A673 (cell line): Measurements from ENCODE around the gene TOMM7. TPM values are rescaled to one million over a fixed set of nuclear protein-coding genes. Genes with fewer than 3 reads are reported as not detected.

Experiments used
- BruUV-seq: library from RNA; stranded (reverse); fragments of 400-500 nt; replicated peaks from 2 replicates; lab custom pipeline; 2021; lab: Mats Ljungman, UMichigan
- CTCF ChIA-PET: fragments of 300-600 bp; sonication (Branson Sonifier 250); formaldehyde crosslinking; loops from one replicate; lab custom pipeline; 2022; ENCODE audit warnings: antibody characterized with exemption; lab: Charles Lee
- POLR2A ChIA-PET: fragments of 300-600 bp; sonication (Branson Sonifier 250); formaldehyde crosslinking; loops from one replicate; lab custom pipeline; 2022; ENCODE audit warnings: antibody characterized with exemption; ENCODE audit not compliant: low non-redundant PET; lab: Charles Lee
- DNase-seq: peaks from one replicate; pipeline ENCODE4 v3.0.0-alpha.2; 2015; ENCODE audit warnings: low spot score
- H3K27ac ChIP-seq: fragments of 200-600 bp; sonication (generic); 2 replicates; pipeline ENCODE4 v1.5.1; 2016; ENCODE audit warnings: mixed run types, low read depth, mild to moderate bottlenecking, mixed read lengths, antibody characterized with exemption, low read length; ENCODE audit not compliant: poor library complexity, severe bottlenecking
- H3K27me3 ChIP-seq: fragments of 200-600 bp; sonication (generic); replicated peaks from 2 replicates; pipeline ENCODE4 v1.6.1; 2017; ENCODE audit warnings: mixed run types, low read depth, mild to moderate bottlenecking, mixed read lengths, antibody characterized with exemption, low read length; ENCODE audit not compliant: insufficient read depth, poor library complexity
- H3K36me3 ChIP-seq: fragments of 200-600 bp; sonication (generic); 2 replicates; pipeline ENCODE4 v1.6.1; 2016; ENCODE audit warnings: mixed run types, mild to moderate bottlenecking, mixed read lengths, antibody characterized with exemption, low read length; ENCODE audit not compliant: insufficient read depth, poor library complexity, severe bottlenecking
- H3K4me1 ChIP-seq: fragments of 200-600 bp; sonication (generic); 2 replicates; pipeline ENCODE4 v1.6.1; 2017; ENCODE audit warnings: mixed run types, mild to moderate bottlenecking, mixed read lengths, antibody characterized with exemption, low read length; ENCODE audit not compliant: insufficient read depth, poor library complexity, severe bottlenecking
- H3K4me3 ChIP-seq: fragments of 200-600 bp; sonication (generic); 2 replicates; pipeline ENCODE4 v1.5.1; 2016; ENCODE audit warnings: low read depth, mixed run types, mild to moderate bottlenecking, mixed read lengths, low read length; ENCODE audit not compliant: poor library complexity, severe bottlenecking
- H3K9me3 ChIP-seq: fragments of 200-600 bp; sonication (generic); 2 replicates; pipeline ENCODE4 v1.6.1; 2016; ENCODE audit warnings: mixed run types, low read depth, mild to moderate bottlenecking, mixed read lengths, antibody characterized with exemption, low read length; ENCODE audit not compliant: poor library complexity, severe bottlenecking
- EZH2 ChIP-seq: fragments of 200-600 bp; sonication (generic); IDR thresholded peaks from 2 replicates; pipeline ENCODE4 v1.6.1; 2017; ENCODE audit warnings: borderline replicate concordance, low read depth, mild to moderate bottlenecking, mixed read lengths, antibody characterized with exemption, low read length; ENCODE audit not compliant: poor library complexity, severe bottlenecking
- intact Hi-C: fragments of 100-400 bp; cut with micrococcal nuclease; formaldehyde crosslinking; loops from one replicate; pipeline ENCODE4 v1.10.0; 2022; ENCODE audit not compliant: unreplicated experiment
- total RNA-seq: library from RNA; stranded (reverse); gene quantifications from 2 replicates; pipeline ENCODE4 v1.2.3, GENCODE V29; 2021
- TF ChIP-seq, protein P1 (sequence below): fragments of 300-800, 200-600 bp; sonication (generic); conservative IDR thresholded peaks from 2 replicates; pipeline ENCODE4 v1.5.1; 2017; ENCODE audit warnings: low read depth, mild to moderate bottlenecking, antibody characterized with exemption, low read length, moderate library complexity, mixed read lengths

TOMM7 gene
- total RNA-seq, 1 experiment from 2014 or later = 149 TPM

- H3K36me3 ChIP-seq = no peaks in the 10 kb centered on the region
- H3K27me3 ChIP-seq = peaks cover 17% of the 10 kb centered on the region
- no peaks in the 10 kb centered on the region for H3K4me1 ChIP-seq
- intact Hi-C loops = no loop called here
- CTCF ChIA-PET = no interaction called here
- POLR2A ChIA-PET = no interaction called here
- DNase-seq = no peak
- no TSS peak for BruUV-seq
- H3K4me3 ChIP-seq = no peak overlapping the region
- no peak overlapping the region for H3K27ac ChIP-seq
- H3K9me3 ChIP-seq = no peaks in the 10 kb centered on the region
- TF ChIP-seq, protein P1, sequence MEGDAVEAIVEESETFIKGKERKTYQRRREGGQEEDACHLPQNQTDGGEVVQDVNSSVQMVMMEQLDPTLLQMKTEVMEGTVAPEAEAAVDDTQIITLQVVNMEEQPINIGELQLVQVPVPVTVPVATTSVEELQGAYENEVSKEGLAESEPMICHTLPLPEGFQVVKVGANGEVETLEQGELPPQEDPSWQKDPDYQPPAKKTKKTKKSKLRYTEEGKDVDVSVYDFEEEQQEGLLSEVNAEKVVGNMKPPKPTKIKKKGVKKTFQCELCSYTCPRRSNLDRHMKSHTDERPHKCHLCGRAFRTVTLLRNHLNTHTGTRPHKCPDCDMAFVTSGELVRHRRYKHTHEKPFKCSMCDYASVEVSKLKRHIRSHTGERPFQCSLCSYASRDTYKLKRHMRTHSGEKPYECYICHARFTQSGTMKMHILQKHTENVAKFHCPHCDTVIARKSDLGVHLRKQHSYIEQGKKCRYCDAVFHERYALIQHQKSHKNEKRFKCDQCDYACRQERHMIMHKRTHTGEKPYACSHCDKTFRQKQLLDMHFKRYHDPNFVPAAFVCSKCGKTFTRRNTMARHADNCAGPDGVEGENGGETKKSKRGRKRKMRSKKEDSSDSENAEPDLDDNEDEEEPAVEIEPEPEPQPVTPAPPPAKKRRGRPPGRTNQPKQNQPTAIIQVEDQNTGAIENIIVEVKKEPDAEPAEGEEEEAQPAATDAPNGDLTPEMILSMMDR = no peak
- no peak for TF ChIP-seq EZH2
These were observed 51.3 kb downstream of the TOMM7 start for GRCh38 chr7:22771194-22771871.

DNA sequence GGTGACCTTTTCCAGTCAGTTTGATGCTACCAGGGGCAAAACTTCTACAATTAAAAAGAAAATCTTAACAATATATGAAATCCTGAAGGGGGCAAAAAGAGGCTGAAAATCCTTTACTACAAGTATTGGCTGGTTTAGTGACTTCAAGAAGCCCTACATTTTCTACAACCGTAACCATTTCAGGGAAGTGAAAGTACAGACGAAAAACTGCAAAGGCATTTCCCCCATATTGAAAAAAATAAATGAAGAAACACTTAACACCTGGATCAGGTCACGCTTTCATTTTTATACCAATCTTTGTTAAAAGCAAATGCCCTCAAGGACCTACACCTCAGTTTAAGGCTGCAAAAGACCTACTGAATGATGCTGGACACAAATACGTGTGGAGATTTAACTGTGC is 57.0 kb downstream of the TOMM7 start:
- CTCF ChIA-PET = no interaction called here
- Histone ChIP-seq H3K9me3 (no peaks in the 10 kb centered on the region), H3K4me1 (no peaks in the 10 kb centered on the region), H3K36me3 (no peaks in the 10 kb centered on the region), H3K27ac (no peak overlapping the region), H3K27me3 (peaks cover 12% of the 10 kb centered on the region), H3K4me3 (no peak overlapping the region)
- POLR2A ChIA-PET = no interaction called here
- intact Hi-C loops = no loop called here
- no TSS peak for BruUV-seq
- TF ChIP-seq, protein P1 = no peak
- TF ChIP-seq EZH2 = no peak
- no peak for DNase-seq

Other genes with a start within 250 kb of the TOMM7 start
- gene IL6, start 95.6 kb downstream of the TOMM7 start, total RNA-seq = not detected in 2 replicates
- gene HYCC1, start 191.3 kb upstream of the TOMM7 start, total RNA-seq = 42.0 and 47.9 TPM in 2 replicates